ENCODE measurements around the gene TPK1. TPM values are rescaled to one million over a fixed set of nuclear protein-coding genes. Genes with fewer than 3 reads are reported as not detected.

TPK1 gene
- total RNA-seq, 2 donors from 2014 or later = 4.1 to 6.4 TPM

GRCh38 chr7:144830811-144831210 lies 5.0 kb downstream of the TPK1 start:
- H3K4me1 ChIP-seq = peaks cover 0 to 6% of the 10 kb centered on the region in 2 donors
- H3K27me3 ChIP-seq = no peaks in the 10 kb centered on the region
- no peaks in the 10 kb centered on the region for H3K9me3 ChIP-seq
- no peak for DNase-seq (ENCODE audit: low spot score)
- H3K36me3 ChIP-seq = no peaks in the 10 kb centered on the region
- TF ChIP-seq CTCF (IDR thresholded peaks at IDR 0.05) = no peak
- no peak overlapping the region for H3K27ac ChIP-seq
- H3K4me3 ChIP-seq = no peak overlapping the region

- H3K4me3 ChIP-seq = no peak overlapping the region
- no peak for TF ChIP-seq CTCF (IDR thresholded peaks at IDR 0.05)
- H3K27me3 ChIP-seq = no peaks in the 10 kb centered on the region
- H3K4me1 ChIP-seq = peaks cover 0 to 6% of the 10 kb centered on the region in 2 donors
- no peak for DNase-seq (ENCODE audit: low spot score)
- no peak overlapping the region for H3K27ac ChIP-seq
- no peaks in the 10 kb centered on the region for H3K9me3 ChIP-seq
- H3K36me3 ChIP-seq = no peaks in the 10 kb centered on the region
These were observed 5.6 kb downstream of the TPK1 start for GRCh38 chr7:144830024-144830785.

- no peaks in the 10 kb centered on the region for H3K9me3 ChIP-seq
- peak overlapping the region in 1 of 2 donors; percentile 17 for H3K27ac ChIP-seq
- no peaks in the 10 kb centered on the region for H3K27me3 ChIP-seq
- no peak overlapping the region for H3K4me3 ChIP-seq
- H3K36me3 ChIP-seq = no peaks in the 10 kb centered on the region
- no peak for TF ChIP-seq CTCF (IDR thresholded peaks at IDR 0.05)
- H3K4me1 ChIP-seq = no peaks in the 10 kb centered on the region
- no peak for DNase-seq (ENCODE audit: low spot score)
These were observed 8.2 kb downstream of the TPK1 start for GRCh38 chr7:144827621-144828020.

GRCh38 chr7:144826208-144826607 lies 9.6 kb downstream of the TPK1 start:
- Histone ChIP-seq H3K4me1 (no peaks in the 10 kb centered on the region), H3K27ac (no peak overlapping the region), H3K4me3 (no peak overlapping the region), H3K27me3 (no peaks in the 10 kb centered on the region), H3K9me3 (no peaks in the 10 kb centered on the region), H3K36me3 (no peaks in the 10 kb centered on the region)
- TF ChIP-seq CTCF (IDR thresholded peaks at IDR 0.05) = no peak
- DNase-seq (ENCODE audit: low spot score) = no peak

GRCh38 chr7:144824360-144824759 lies 11.5 kb downstream of the TPK1 start:
- H3K4me1 ChIP-seq = no peaks in the 10 kb centered on the region
- no peaks in the 10 kb centered on the region for H3K27me3 ChIP-seq
- H3K9me3 ChIP-seq = no peaks in the 10 kb centered on the region
- no peak overlapping the region for H3K27ac ChIP-seq
- DNase-seq (ENCODE audit: low spot score) = no peak
- TF ChIP-seq CTCF (IDR thresholded peaks at IDR 0.05) = no peak
- H3K36me3 ChIP-seq = no peaks in the 10 kb centered on the region
- no peak overlapping the region for H3K4me3 ChIP-seq

- no peaks in the 10 kb centered on the region for H3K27me3 ChIP-seq
These were observed 13.6 kb downstream of the TPK1 start for GRCh38 chr7:144822223-144822622.

More at GRCh38 chr7:144822223-144822622, 13.6 kb downstream of the TPK1 start:
- no peak for TF ChIP-seq CTCF (IDR thresholded peaks at IDR 0.05)
- Histone ChIP-seq H3K27ac (no peak overlapping the region), H3K4me1 (no peaks in the 10 kb centered on the region), H3K36me3 (no peaks in the 10 kb centered on the region), H3K4me3 (no peak overlapping the region), H3K9me3 (no peaks in the 10 kb centered on the region)
- DNase-seq (ENCODE audit: low spot score) = no peak

Measured in right atrium auricular region (tissue), 2 donors.